GM21381 (cell line): ENCODE measurements around the gene CNOT6.
"Not testable (repeated sequence)": the region's sequence is repeated elsewhere in the genome, so short reads cannot be mapped to it uniquely, and the experiment has no call there.

Experiments
- ATAC-seq: cut with Tn5 transposase; IDR thresholded peaks from one replicate; pipeline ENCODE4 v1.9.1; 2021; ENCODE audit warnings: mild to moderate bottlenecking, moderate library complexity; ENCODE audit not compliant: unreplicated experiment

CNOT6 gene

GRCh38 chr5:180515974-180516373, 21.8 kb downstream of the CNOT6 start:
- ATAC-seq: not testable (repeated sequence)

DNA sequence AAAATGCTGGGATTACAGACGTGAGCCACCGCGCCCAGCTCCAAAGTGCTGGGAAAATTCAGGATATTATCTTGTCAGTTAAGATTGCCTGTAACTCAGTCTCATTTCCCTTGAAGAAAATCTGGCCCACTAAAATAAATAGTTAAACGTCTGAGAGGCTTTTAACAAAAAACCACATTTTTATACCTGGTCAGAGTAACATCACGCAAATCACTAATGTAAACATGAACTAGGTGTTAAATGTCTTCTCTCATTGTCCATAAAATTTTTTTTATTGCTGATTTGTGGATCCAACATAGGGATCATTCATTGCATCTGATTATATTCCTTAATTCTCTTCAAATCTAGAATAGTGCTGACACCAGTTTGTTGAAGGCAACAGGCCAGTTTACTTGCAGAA, 22.3 kb downstream of the CNOT6 start:
- no peak for ATAC-seq

- ATAC-seq: no peak
These were observed 24.9 kb downstream of the CNOT6 start for GRCh38 chr5:180519098-180519497.

GRCh38 chr5:180521101-180521500, 26.9 kb downstream of the CNOT6 start:
- ATAC-seq: no peak

GRCh38 chr5:180521591-180521990, 27.4 kb downstream of the CNOT6 start:
- ATAC-seq: no peak

GRCh38 chr5:180522330-180522729, 28.2 kb downstream of the CNOT6 start:
- no peak for ATAC-seq

GRCh38 chr5:180523629-180524466, 29.7 kb downstream of the CNOT6 start:
- no peak for ATAC-seq

- no peak for ATAC-seq
These were observed 31.2 kb downstream of the CNOT6 start for GRCh38 chr5:180525399-180525798.

GRCh38 chr5:180526269-180526668, 32.1 kb downstream of the CNOT6 start:
- no peak for ATAC-seq

DNA sequence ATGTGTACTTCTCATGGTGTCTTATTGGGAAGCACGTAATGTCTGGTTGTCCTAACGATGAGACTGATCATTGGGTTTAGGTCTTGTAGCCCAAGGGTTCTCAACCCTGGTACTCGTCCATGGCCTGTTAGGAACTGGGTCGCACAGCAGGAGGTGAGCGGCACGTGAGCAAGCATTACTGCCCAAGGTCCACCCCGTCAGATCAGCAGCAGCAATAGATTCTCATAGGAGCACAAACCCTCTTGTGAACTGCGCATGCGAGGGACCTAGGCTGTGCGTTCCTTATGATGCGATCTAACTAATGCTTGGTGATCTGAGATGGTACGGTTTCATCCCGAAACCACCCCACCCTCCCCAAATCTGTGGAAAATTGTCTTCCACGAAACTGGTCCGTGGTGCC, 33.5 kb downstream of the CNOT6 start:
- ATAC-seq: no peak

DNA sequence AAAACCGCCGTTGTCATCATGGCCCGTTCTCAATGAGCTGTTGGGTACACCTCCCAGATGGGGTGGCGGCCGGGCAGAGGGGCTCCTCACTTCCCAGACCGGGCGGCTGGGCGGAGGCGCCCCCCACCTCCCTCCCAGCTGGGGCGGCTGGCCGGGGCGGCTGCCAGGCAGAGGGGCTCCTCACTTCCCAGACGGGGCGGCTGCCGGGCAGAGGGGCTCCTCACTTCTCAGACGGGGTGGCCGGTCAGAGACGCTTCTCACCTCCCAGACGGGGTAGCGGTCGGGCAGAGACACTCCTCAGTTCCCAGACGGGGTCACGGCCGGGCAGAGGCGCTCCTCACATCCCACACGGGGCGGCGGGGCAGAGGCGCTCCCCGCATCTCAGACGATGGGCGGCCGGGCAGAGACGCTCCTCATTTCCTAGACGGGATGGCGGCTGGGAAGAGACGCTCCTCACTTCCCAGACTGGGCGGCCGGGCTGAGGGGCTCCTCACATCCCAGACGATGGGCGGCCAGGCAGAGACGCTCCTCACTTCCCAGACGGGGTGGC, 36.9 kb downstream of the CNOT6 start:
- not testable (repeated sequence) for ATAC-seq

DNA sequence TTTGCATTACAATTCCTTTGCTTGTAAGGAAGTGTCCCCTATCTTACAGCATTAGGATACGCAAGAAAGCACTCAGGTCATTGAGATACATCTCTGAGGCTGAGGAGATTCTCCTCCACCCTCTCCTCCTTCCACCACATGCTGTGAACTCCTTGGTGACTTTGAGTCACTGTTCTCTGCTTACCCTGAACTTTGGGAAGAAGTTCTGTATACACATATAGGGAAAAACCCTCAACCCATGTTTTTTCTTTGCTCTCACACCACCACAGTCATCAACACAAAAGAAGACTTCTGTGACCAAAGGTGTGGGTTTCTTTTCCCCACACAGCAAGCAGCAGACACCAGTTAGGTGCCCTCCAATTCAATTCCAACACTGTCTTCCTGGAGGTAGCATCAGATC, 38.1 kb downstream of the CNOT6 start:
- ATAC-seq: no peak

DNA sequence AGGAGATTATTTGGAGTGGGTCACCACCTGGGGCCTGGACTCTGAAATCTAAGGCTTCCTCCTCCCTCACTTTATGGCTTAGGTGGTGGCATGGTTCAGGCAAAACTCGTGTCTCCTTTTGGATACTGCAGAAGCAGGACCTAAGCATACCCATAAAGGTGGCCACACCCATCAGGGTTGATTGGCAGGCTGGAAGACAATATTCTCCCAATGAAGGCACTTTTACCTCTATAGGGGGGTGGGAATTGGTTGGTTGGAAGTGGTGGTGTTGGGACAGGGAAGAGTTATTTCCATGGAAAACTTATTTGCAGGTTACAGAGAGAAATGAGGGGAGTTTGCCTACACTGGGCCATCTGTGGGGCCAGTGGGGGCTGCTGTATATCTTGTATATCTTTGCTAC, 39.7 kb downstream of the CNOT6 start:
- ATAC-seq: no peak

- no peak for ATAC-seq
These were observed 41.4 kb downstream of the CNOT6 start for GRCh38 chr5:180535573-180535972.

GRCh38 chr5:180540050-180540694, 46.0 kb downstream of the CNOT6 start:
- ATAC-seq: peak; percentile 78

DNA sequence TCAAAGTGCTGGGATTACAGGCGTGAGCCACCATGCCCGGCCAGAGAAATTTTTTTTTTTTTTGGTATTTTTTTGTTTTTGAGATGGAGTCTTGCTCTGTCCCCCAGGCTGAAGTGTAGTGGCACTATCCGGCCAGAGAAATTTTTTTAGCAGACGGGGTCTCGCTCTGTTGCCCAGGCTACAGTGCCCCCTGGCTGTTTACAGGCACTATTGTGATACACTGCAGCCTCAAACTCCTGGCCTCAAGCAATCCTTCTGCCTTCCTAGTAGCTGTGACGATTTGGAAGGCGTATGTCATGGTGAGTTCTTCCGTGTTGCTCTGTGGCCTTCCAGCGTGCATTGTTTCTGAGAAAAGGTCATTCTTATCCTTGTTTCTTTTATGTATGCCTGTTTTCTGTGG, 47.5 kb downstream of the CNOT6 start:
- ATAC-seq: no peak

DNA sequence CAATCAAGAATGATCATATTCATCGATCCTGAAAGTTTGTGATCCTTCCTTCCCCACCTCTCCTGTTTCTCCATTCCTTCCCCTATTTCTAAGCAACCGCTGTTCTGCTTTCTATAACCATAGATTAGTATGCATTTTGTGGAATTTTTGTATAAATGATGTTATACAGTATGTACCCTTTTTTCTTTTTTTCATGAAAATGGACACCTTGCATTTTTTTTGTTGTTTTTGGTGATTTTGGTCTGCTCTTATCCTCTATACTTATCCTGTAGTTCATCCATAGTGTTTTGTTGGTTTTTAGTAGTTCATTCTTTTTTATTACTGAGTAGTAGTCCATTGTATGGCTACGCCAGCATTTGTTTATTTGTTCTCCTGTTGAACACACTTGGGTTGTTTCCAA, 51.1 kb downstream of the CNOT6 start:
- no peak for ATAC-seq

DNA sequence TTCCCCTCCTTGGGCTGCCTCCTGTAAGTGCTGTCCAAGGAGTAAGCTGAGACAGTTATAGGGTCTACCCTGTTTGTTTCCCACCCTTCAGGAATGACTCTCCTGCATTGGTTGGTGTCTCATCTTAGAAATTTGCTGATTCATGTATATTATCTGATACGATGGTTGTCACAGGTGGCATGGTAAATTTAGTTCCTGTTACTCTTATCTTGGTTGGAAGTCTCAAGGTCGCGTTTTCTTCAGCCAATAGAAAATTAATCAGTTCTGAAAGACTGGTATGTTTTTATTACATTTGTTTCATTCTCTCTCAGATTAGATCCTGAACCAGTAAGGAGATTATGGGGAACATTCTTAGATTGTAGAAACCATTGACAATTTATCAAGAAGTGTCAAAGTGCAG, 54.4 kb downstream of the CNOT6 start:
- ATAC-seq: no peak

GRCh38 chr5:180553530-180553929, 59.4 kb downstream of the CNOT6 start:
- ATAC-seq: no peak

DNA sequence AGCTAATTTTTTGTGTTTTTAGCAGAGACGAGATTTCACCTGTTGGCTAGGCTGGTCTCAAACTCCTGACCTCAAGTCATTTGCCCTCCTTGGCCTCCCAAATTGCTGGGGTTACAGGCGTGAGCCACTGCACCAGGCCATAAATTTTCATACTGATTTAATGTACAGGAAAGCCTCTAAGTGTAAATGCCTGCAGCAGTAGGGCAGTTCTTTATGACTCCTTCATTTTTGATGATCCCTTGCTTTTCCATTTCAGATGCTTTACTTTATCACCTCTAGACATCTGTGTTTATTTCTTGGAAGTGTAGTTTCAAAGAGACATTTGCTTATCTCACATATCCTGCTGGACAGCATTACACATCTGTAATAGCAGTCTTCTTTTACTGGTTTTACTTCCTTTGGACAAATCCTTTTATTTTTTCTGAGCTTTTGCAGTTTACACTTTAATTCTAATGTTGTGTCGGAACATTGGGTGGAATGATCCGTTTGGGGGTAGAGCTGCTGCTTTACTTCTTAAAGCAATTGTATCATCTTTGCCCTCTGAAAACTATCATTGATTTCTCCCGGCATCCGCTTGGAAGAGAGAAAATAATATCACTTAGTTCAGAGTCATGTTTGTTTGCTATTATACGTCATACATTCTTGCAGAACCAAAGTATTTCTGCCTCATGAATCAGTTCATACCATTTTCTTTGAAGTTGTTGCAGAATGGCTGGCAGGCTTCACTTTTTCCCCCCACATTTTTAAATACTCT, 61.2 kb downstream of the CNOT6 start:
- ATAC-seq: no peak

DNA sequence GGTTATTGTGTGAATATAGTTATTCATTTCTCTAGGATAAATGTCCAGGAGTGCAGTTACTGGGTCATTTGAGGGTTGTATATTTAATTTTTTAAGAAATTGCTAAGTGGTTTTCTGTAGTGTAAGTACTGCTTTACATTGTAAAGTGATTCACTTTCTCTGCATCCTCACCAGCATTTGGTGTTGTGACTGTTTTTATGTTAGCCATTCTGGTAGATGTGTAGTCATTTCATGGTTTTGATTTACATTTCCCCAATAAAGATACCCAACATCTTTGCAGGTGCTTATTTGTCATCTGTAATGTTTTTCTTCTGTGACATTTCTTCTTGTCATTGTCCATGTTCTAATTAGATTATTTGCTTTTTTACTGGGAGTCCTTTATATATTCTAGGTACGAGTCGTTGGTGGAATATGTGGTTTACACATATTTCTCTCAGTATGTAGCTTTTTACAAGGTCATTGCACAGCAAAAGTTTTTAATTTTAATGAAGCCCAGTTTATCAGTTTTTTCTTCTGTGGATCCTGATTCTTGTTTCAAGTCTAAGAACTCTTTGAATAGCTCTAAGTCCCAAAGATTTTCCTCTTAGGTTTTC, 63.1 kb downstream of the CNOT6 start:
- ATAC-seq: no peak
